Stimulated activated CD4-positive, alpha-beta T cell treated with anti-CD3 and anti-CD28 coated beads, Interleukin-1b, Interleukin-23, amount 100 ng/mL, for 4 hours (primary cell): ENCODE results near the gene MPZL1.

Source experiments
- DNase-seq, 2 donors: peaks; one replicate each; pipeline ENCODE4 v3.0.0-alpha.2; 2020; ENCODE audit warnings: low read depth in 2 of 2

The MPZL1 gene

DNA sequence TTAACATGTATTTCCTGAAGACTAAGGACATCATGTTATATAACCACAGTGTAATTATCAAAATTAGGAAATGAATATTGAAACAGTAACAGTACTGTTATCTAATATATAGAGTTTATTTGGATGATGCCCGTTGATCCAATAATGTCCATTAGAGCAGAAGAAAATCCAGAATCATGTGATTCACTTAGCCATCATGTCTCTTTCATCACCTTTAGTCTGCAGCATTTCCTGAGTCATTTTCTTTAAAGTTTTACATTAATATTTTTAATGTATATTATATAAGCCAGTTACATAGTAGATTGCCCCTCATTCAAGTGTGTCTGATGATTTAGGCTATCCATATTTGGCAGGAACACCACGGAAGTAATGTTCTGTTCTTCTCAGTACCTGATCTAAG, 28.9 kb downstream of the MPZL1 start:
- no peak for DNase-seq

DNA sequence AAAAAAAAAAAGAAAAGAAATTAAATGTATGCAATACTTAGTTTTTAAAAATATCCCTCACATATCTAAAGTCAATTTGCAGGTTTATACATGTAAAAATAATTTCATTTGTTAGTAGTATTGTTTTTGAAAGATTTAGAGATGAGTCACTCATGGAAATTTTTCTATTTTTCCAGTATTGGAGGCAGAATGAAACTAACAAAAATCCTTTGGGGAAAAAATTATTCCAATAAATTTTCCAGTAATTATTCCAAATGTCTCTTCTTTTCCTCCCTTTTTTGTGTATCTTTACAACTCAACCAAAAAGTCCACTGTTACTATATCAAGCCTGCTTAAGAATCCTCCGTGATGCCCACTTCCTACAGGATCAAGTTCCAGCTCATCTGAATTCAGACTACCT, 29.9 kb downstream of the MPZL1 start:
- no peak for DNase-seq

- no peak for DNase-seq
Observed at GRCh38 chr1:167752219-167752985, 30.6 kb downstream of the MPZL1 start.

DNA sequence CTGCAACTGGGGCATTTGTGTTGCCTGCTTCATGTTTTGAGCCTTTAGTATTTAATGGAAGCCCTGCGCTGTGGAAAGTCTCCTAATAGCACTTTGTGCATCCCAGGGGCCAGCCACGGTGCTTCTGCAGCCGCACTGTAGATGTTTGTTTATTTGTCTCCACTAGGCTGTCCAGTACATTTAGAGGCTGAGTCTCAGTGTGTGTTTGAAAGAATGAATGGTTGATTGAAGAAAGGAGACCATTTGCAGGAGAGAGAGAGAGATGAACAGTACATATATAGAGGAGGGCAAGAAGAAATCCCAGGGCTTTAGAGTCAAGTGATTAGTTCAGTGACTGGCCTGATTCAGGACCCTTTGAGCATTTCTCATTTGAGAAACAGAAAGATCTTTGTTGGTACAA, 33.9 kb downstream of the MPZL1 start:
- no peak for DNase-seq

DNA sequence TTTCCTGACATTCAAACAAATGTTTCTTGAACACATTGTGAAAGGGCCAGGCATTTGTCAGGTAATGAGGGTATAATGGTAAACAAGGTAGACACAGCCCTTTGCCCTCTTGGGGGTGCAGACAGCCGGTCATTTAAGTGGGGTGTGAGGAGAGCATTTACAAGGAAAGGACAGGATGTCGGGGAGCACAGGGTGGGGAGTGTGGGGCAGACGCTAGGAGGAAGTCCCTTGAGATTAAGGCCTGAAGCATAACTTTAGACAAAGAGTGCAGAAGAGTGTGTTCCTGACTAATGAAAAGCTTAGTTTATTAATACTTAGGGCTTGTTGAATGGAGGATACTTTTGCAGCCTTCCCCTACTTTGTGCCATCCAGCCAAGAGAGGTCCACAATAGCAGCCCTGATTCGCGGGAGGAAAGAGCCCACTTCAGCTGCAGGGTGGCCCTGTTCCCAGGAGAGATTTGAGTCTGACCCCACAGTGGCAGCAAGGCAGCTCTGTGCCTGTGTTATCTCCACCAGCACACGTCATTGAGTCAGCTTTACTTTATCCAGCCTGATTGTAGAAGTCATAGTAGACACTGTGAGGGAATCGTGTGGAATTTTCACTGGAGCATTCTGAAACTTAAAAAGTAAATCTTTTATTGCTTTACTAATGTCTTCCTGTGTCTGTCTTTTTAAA, 35.1 kb downstream of the MPZL1 start:
- no peak for DNase-seq

- no peak for DNase-seq
Observed at GRCh38 chr1:167757433-167758309, 35.9 kb downstream of the MPZL1 start.

- DNase-seq, result no peak
Observed at GRCh38 chr1:167761400-167761799, 39.6 kb downstream of the MPZL1 start.

DNA sequence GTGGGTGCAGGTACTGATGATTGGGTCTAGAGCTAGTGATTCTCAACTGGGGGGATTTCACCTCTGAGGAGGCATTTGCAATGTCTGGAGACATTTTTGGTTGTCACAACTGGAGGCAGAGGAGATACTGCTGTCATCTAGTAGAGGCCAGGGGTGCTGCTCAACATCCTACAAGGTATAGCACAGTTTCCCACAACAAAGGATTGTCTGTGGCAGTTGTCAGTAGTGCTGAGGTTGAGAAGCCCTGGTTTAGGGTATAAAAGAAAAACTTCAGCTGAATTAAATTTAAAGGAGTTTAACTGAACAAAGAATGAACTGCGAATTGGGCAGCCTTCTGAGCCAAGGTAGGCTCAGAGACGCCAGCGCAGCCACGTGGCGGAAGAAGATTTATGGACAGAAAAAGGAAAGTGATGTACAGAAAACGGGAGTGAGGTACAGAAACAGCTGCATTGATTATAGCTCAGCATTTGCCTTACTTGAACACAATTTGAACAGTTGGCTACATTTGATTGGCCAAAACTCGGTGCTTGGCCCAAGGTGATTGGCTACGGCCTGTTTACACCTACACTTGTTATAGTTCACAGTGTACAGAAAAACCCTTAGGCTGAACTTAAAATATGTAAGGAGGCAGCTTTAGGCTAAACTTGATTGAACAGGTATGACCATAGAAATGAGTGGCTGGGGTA, 40.4 kb downstream of the MPZL1 start:
- DNase-seq, result no peak

GRCh38 chr1:167763525-167764220, 41.9 kb downstream of the MPZL1 start:
- DNase-seq, result no peak

GRCh38 chr1:167764458-167765330, 42.9 kb downstream of the MPZL1 start:
- no peak for DNase-seq

- DNase-seq, result no peak
Observed at GRCh38 chr1:167765496-167765895, 43.7 kb downstream of the MPZL1 start.

DNA sequence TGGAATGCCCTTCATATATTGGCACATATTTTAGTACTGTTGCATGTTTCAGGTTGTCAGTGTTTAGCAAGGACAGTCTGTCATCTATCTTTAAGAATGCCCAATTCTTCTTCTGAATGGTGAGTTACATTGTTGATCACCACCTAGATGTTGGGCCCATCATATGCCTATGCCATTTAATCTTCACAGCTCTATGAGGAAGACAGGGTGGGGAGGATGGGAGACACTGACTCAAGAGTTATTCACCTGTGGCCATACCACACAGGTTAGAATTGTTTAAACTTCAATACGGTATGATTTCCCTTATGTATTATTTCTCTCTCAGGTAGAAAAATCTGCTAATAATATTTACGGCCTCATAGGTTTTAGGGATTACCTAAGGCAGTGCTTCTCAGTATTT, 44.8 kb downstream of the MPZL1 start:
- DNase-seq, result no peak

- DNase-seq, result no peak
Observed at GRCh38 chr1:167767761-167768160, 46.0 kb downstream of the MPZL1 start.

GRCh38 chr1:167770127-167770526, 48.3 kb downstream of the MPZL1 start:
- DNase-seq, result no peak

DNA sequence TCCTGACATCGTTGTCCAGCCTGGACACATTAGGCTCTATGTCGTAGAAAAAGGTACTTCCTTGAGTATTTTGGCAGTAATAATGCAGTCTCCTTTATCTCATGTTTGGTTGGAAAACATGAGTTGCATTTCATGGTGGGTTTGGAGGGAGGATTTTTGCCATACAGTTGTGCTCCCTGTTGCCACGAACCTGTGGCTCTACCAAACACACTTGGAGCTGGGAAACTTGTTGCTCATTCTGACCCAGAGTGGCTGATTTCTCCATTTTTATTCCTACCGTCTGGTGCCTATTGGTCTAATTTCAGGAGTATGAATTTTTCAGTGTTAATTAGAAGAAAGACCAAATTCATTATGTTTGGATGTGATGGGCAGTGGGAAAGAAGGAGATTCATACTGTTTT, 50.7 kb downstream of the MPZL1 start:
- DNase-seq, result no peak

DNA sequence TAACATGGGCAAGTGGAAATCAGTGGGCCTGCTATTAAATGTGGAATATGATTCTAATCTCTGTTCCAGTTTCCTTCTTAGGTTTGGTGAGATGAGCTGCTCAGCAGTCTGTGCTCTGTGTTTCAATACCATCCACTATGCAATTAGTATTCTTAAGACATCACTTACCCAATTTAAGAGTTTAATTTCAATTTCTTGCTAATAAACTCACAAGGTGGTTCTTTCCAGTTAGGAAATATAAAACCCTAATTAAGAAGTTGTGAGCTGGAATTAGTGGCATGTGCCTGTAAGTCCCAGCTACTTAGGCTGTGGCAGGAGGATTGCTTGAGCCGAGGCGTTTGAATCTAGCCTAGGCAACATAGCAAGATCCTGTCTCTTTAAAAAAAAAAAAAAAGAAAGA, 51.7 kb downstream of the MPZL1 start:
- no peak for DNase-seq

GRCh38 chr1:167774710-167775109, 52.9 kb downstream of the MPZL1 start:
- DNase-seq, result no peak

GRCh38 chr1:167775178-167775577, 53.4 kb downstream of the MPZL1 start:
- no peak for DNase-seq

- no peak for DNase-seq
Observed at GRCh38 chr1:167776151-167776550, 54.4 kb downstream of the MPZL1 start.

DNA sequence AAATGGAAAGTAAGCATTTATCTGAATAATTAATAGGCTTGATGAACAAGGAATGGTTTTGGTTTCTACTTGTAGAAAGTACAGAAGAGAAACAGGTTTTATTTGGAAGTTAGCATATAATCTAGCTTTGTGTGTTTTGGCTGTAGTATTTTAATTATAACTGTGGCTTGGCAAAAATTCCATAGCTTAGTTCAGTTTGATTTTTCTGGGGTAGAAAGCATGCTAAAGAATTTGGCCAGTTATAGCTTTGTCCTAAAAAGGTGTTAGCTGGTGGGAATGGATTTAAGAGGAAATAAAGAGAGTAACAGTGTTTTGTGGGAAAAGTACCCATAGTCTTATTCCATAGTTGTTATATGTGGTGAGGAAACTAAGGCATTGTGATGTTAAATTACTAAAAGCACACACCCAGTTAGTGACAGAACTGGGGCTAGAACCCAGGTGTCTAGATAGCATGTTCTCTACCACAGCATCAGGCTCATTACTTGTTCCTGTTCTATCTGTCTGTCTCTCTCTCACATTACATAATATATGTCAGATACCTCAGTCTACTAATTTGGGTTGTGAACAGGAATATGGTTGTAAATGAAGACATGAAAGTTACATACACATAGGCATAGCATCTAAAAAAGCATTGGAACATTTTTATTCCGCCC, 55.0 kb downstream of the MPZL1 start:
- DNase-seq, result no peak
